GM21825 (cell line): ENCODE measurements around the gene TTC33.
"Not testable (repeated sequence)": the region's sequence is repeated elsewhere in the genome, so short reads cannot be mapped to it uniquely, and the experiment has no call there.

Experiments used
- ATAC-seq: cut with Tn5 transposase; IDR thresholded peaks from one replicate; pipeline ENCODE4 v1.9.1; 2021; ENCODE audit warnings: mild to moderate bottlenecking, moderate library complexity; ENCODE audit not compliant: unreplicated experiment

Gene TTC33, protein sequence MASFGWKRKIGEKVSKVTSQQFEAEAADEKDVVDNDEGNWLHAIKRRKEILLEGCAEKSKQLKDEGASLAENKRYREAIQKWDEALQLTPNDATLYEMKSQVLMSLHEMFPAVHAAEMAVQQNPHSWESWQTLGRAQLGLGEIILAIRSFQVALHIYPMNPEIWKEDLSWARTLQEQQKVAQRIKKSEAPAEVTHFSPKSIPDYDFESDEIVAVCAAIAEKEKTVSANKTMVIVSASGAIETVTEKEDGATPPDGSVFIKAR

DNA sequence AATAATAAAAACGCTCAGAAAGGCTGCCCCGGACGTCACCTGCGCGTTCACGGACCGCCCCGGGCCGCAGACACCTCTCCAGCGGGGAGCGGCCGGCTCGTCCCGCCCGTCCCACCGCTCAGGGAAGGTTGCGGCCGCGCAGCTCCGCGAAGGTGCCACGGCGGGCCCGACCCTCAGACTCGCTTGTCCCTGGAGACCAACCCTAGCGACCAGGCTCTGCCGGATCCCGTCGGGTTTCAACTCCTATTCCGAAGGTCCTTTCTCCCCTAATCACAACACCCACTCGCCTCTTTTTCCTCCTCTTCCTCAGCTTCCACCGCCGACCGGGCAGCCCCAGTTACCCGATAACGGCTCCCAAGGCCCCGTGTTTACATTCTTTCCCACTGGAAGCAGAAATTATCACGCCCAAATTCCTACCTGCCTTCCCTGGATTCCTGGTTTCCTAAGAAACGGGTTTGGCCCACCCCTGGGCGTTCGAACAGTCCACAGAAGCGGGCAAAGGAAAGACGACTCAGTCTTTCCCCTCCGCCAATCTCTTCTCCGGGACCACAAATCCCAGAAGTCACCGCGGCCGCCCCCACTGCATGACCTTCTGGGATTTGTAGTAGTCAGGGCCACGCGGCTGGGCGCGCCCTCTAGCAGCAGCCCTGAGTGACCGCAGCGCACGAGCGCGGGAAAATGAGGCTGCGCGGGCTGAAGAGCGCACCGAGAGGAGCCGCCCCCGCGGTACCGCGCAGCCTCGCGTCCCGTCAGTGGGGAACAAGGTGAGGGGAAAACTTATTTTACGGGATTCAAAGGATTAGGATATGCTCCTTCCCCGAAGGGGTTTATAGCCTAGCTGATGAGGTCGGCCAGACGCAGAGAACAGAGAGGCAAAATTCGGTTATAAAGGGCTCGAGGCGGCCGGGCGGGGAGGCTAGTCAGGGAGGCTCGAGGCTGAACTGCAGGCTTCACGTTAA lies at the start of gene TTC33:
Gene TTC33 (minus strand): TSS at position 555 of the 959 bp plus-strand sequence. CDS start 8,943 bp downstream, outside the sequence.
- ATAC-seq = peak; percentile 88

DNA sequence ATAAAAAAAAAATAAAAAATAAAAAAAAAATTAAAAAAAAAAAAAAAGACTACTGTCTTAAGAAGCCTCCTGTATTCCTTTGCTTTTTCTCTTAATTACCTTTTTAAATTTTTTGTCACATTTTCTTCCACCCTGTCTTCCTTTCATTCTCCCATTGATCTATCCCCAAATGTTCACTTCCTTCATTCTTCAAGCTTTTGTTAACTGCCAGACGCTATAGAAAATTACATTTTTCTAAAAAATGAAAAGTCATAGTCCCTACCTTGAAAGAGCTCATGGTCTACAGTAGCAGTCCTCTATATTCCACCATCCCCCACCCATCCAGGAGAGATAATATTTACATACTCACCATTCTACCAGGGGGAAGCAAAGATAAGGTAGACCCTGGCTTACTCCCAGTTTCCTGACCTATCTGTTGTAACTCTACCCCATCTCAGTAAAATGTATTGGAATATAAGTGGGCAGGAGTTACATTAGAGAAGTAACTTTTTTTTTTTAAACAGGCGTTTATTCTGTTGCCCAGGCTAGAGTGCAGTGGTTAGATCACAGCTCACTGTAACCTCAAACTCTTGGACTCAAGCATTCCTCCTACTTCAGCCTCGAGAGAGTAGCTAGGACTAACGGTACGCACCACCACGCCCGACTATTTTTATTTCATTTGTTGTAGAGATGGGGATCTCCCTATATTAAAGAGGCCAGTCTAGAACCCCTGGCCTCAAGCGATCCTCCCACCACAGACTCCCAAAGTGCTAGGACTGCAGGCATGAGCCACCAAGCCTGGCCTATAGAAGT lies 46.2 kb upstream of the TTC33 start:
- no peak for ATAC-seq

DNA sequence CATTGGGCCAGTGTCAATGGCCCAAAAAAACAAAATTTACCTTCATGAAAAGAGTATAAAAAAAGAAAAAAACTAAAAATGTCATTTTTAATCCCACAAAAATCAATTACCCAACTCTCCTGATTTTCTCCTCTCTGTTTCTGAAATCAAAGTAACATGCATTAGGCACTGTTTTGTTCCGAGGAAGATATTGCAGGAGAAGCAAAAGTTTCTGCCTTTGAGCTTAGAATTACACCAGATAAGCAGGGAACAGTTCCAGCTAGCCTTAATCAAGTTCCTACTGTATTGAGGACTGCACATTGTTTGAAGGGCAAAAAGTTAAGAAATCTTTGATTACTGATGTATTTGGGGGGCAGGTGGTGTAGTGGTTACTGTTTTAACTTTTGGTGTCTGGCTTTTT lies 43.5 kb upstream of the TTC33 start:
- ATAC-seq = no peak

DNA sequence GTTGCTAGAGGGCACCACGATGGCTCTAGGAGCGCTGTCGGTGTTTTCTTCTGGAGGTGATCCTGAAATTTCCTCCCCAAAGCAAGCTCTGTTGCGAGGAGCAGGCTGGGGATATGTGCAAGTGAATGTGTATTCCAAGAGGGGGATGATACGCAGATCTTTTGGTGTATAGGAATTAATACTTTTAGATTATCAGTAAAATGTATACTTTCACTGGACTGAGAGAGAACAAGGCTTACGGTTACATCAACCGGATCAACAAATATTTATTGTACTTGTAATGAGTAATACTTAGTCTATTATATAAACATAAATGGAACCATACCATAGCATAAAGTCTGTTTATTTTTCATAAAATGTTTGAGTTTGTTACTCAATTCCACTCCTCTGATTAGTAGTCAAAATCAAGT lies 43.0 kb upstream of the TTC33 start:
- peak; percentile 19 for ATAC-seq

DNA sequence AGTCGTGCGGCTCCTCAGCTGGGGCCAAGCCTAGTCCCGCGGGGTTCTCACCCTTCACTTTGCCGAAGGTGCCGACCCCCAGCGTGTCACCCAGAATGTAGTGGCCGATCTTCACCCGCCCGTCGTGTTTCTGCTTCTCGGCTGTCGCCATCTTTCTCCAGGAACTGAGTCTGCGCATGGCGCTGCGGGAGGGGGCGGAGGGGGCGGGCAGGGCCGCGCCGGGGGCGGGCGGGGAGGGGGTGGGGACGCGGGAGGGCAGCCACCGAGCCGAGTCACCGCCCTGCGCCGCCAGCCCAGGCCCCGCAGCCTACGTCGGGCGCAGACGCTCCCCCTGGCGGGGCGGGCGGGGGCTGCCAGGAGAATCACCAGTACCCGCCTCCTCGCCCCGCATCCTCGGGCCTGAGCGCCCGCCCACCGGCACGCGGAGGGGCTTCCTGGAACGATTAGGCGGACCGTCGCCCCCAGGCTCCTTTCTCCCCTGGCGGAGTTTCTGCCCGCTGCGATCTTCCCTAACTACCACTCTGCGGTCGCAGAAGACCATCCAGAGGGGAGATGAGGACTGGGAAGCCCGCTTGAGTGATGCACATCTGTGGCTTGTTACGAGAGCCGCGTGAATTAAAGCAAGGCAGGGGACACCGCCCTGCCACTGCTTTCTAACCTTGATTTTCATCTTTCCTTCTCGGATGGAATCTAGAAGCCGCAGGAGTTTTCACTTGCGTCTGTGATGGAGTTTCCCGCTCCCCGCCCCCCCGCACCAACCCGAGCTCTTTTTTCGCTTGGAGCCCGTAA lies 42.4 kb upstream of the TTC33 start, which contains the start of gene PRKAA1:
Gene PRKAA1 (minus strand): TSS at position 363 of the 789 bp plus-strand sequence. CDS start 185 bp downstream, at position 178.
- peak; percentile 95 for ATAC-seq

DNA sequence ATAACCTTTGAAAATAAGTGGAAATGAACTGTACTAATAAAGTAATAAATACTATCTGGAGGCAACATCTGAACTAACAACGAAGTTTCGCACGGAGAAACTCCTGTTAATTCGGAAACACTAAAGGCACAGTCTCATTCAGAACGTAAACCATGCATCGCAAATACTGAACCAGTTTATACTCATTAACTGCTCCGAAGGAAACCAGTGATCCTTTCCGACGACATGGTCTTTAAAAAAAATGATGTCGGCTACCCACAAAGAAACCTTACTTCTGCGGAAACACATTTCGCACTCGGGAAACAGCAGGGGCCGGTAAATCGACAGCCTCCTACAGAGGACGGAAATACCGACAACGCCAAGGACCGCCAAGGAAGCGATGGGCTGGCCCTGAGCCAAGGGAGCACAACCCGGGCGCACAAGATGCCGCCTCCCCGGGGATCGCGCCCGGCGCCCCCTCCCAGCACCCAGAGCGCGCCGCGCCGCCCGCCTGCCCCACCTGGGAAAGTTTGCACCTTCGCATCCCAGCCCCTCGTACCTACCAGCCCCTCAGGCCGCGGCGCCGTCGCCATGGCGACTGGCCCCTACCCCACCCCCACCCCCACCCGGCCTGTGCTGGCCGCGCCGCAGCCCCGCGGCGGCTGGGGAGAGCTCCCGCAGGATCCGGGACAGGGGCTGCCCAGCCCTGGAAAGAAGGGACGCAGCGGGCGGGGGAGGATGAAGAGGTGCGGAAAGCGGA lies 41.7 kb upstream of the TTC33 start:
- peak; percentile 39 for ATAC-seq

DNA sequence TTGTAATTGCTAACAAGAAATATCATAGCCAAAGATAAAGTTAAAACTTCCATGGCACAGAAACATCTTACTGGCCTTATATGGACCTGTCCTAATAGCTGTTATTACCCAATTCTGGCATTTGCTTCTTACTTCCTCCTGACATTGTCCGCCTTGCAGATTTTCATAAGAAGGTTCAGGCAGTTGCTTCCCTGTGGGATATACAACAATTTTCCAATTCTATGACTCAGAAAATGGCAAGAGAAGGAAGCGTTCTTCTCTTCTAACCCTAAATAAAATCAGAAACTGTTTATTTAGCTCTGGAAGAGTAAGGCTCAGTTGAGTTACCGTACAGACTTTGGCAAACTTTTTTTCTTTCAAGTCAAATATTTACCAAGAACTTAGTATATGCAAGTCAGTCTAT lies 40.7 kb upstream of the TTC33 start:
- ATAC-seq = no peak

DNA sequence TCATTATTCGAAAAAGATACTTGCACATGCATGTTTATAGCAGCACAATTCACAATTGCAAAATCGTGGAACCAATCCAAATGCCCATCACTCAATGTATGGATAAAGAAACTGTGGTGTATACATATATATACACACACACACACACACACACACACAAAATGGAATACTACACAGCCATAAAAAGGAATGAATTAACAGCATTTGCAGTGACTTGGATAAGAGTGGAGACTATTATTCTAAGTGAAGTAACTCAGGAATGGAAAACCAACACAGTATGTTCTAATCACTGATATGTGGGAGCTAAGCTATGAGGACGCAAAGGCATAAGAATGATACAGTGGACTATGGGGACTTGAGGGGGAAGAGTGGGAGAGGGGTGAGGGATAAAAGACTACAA lies 39.1 kb upstream of the TTC33 start:
- not testable (repeated sequence) for ATAC-seq

DNA sequence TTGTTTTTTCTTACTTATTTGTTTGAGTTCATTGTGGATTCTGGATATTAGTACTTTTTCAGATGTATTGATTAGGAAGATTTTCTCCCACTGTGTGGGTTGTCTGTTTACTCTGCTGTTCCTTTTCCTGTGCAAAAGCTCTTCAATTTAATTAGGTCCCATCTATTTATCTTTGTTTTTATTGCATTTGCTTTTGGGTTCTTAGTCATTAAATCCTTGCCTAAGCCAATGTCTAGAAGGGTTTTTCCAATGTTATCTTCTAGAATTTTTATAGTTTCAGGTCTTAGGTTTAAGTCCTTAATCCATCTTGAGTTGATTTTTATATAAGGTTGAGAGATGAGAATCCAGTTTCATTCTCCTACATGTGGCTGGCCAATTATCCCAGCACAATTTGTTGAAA lies 38.6 kb upstream of the TTC33 start:
- not testable (repeated sequence) for ATAC-seq

DNA sequence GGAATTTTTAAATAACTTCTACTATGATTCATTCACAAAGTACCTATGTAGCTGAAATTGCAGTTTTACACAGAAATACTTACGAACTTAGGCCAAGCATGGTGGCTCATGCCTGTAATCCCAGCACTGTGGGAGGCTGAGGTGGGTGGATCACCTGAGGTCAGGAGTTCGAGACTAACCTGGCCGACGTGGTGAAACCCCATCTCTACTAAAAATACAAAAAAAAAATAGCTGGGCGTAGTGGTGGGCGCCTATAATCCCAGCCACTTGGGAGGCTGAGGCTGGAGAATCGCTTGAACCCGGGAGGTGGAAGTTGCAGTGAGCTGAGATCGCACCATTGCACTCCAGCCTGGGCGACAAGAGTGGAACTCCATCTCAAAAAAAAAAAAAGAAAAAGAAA lies 36.9 kb upstream of the TTC33 start:
- ATAC-seq = not testable (repeated sequence)

DNA sequence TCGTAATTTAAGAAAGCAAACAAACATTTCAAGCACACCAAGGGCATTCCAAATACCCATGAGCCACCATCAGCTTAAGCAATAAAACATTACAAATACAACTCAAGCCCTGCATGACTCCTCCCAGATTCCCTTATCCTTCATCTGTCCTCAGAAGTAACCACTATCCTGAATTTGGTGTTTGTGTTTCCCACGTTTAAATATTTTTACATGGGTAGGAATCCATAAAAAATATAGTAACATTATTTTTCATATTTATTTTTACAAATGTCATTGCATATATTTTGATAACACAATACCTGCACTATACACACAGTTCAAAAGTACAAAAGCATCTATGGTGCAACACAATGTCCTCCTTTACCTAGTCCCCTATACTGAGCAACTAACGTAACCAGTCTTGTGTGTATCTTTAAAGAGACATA lies 36.0 kb upstream of the TTC33 start:
- ATAC-seq = no peak

DNA sequence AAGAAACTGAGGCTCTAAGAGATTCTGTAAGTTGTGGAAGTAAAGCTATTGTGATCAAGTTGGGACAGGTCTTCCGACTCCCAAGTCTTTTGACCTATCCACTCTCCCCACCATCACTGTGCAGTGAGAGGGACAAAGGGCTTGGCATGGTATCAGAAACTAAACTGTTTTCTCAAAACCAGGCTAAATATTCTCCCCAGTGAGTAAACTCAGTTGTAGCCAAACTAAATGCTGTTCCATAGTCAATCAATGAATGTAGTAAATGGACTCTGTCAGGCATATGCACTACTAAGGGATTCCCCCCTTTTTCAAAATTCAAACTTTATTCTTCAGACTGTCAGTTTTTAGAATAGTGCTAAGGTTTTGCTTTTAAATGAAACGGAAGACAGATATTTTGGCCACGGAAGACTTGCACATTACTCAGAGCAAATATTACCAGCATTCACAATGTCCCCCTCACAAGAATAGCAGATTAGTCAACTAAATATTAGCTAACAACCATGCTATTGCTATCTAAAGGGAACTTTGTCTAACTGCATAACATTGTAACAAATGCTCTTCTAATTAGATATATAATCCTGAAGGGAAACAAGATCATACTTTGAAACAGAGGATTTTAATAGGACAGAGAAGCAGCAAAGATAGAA lies 35.3 kb upstream of the TTC33 start:
- no peak for ATAC-seq

DNA sequence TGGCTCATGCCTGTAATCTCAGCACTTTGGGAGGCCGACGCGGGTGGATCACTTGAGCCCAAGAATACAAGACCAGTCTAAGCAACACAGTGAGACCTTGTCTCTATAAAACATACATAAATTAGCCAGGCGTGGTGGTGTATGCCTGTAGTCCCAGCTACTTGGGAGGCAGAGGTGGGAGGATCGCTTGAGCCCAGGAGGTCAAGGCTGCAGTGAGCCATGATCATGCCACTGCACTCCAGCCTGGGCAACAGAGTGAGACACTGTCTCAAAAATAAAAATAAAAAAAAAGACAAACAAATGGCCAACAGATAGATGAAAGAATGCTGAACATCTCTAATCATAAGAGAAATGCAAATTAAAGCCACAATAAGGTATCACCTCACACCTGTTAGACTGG lies 33.2 kb upstream of the TTC33 start:
- ATAC-seq = not testable (repeated sequence)

DNA sequence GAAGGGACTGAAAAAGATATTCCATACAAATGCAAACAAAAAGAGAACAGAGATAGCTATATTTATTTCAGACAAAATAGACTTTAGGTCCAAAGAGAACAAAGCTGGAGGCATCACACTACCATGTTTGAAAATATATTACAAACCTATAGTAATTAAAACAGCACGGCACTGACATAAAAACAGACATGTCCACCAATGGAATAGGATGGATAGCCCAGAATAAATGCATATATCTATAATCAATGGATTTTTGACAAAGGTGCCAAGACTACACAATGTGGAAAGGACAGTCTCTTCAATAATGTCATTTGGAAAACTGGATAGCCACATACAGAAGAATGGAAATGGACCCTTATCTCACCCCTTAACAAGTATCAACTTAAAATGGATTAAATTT lies 32.2 kb upstream of the TTC33 start:
- ATAC-seq = no peak

DNA sequence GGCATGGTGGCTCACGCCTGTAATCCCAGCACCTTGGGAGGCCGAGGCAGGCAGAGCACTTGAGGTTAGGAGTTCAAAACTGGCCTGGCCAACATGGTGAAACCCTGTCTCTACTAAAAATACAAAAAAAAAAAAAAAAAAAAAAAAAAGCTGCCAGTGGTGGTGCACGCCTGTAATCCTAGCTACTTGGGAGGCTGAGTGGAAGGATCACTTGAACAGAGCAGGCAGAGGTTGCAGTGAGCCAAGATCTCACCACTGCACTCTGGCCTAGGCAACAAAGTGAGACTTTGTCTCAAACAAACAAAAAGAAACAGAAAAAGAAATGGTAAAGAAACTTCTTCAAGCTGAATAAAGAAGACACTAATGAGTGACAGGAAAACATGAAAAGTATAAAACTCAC lies 30.9 kb upstream of the TTC33 start:
- ATAC-seq = not testable (repeated sequence)

DNA sequence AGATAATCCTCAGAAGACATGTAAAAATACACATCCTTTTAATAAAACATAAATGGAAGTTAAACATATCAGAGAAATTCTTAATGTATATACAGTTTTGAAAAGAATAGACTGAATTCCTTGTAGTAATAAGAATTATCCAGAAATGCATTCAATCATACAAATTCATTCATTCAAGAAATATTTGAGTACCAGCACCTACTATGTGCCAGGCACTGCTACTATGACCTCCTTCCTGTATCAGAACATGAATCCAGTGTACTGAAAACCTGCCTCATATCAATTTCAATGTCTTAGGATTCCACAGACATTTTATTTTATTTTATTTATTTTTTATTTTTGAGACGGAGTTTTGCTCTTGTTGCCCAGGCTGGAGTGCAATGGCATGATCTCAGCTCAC lies 29.2 kb upstream of the TTC33 start:
- no peak for ATAC-seq

DNA sequence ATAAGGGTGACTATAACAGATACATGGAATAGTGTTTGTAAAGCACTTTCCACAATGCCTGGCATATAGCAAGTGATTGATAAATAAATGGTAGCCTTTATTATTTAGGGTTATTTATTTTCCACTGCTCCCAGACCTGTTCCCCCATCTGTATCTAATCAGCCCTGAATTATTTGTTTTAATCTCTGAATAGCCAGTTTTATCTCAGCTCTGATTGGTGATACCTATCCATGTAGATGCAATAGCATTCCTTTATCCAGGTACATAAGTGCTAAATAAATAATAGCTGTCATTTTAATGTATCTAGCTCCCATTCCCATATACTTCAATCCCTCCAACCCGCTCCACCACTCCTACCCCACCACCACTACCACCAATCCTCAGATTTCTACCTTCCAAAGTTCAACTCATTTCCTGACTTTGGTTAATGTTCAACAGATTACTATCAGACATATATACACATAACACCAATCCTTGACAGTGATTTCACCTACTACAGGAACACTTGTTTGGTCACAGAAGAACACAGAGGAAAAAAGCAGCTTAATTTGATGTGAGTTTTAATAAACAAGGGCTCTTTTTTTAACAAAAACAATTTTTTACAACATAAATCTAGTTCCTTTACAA lies 28.4 kb upstream of the TTC33 start:
- ATAC-seq = no peak

DNA sequence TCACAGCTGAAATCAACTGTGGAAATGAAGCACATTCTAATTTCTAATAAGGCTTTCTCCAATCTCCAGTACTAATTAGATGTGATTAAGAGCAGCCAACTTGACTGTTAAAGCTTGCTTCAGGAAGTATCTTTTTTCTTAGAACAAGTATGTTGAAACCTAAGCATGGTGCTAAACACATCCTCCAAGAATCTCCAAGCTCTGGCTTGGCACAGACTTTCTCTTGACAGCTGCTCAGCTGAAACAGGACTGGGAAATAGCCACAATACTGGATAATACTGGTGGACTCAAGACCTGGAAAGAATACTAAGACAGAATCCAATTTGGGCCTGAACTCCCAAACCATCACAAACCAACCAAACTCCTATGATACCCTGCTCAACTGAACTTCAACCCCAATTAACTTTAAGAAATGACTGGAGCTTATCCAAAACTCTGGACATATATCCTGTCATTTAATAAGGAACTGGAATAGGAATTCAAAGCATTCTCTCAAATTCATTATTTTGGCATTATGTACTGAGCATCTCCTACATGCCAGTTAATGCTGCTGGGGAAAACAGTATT lies 26.2 kb upstream of the TTC33 start:
- no peak for ATAC-seq
